GM12872 (cell line): ENCODE results near the gene CCT3.

Source experiments
- CTCF ChIP-seq: IDR thresholded peaks from 3 replicates; pipeline ENCODE4 v1.5.1; 2011; ENCODE audit warnings: low read depth, mild to moderate bottlenecking, low read length, moderate library complexity; ENCODE audit not compliant: insufficient read depth

CCT3 gene

GRCh38 chr1:156281693-156282478, 56.2 kb downstream of the CCT3 start:
- no peak for TF ChIP-seq CTCF

GRCh38 chr1:156281281-156281680, 56.8 kb downstream of the CCT3 start:
- peak; percentile 26; the same call in 1 of the 3 replicates for TF ChIP-seq CTCF

- no peak for TF ChIP-seq CTCF
Measured at GRCh38 chr1:156279837-156280236, 58.3 kb downstream of the CCT3 start.

GRCh38 chr1:156276966-156277381, 61.1 kb downstream of the CCT3 start:
- no peak for TF ChIP-seq CTCF

- TF ChIP-seq CTCF: no peak
Measured at GRCh38 chr1:156276532-156276931, 61.6 kb downstream of the CCT3 start.

- TF ChIP-seq CTCF: no peak
Measured at GRCh38 chr1:156270314-156270713, 67.8 kb downstream of the CCT3 start.

GRCh38 chr1:156268336-156268735, 69.8 kb downstream of the CCT3 start:
- TF ChIP-seq CTCF: no peak
